A549 (cell line): ENCODE results near the gene ACTR5.

Source experiments
- CTCF ChIP-seq: fragments of >200 bp; sonication (Bioruptor Twin); formaldehyde crosslinking; IDR thresholded peaks from 3 replicates; pipeline ENCODE4 v1.5.1; 2016
- EP300 ChIP-seq, 2 experiments: fragments of >200 bp; sonication (Bioruptor Twin); formaldehyde crosslinking; IDR thresholded peaks; 2 replicates in 1 of 2; 3 replicates in 1 of 2; pipeline ENCODE4 v1.6.1; 2016 to 2017
- PBX3 ChIP-seq: IDR thresholded peaks from 2 replicates; pipeline ENCODE4 v1.6.1; 2012
- POLR2A ChIP-seq: IDR thresholded peaks from 2 replicates; pipeline ENCODE4 v1.6.1; 2012; ENCODE audit warnings: mild to moderate bottlenecking, low read length
- RFX5 ChIP-seq: fragments of 450-650 bp; IDR thresholded peaks from 2 replicates; pipeline ENCODE4 v1.7.1; 2014; ENCODE audit warnings: antibody characterized with exemption, mild to moderate bottlenecking, moderate library complexity

- no peak for TF ChIP-seq PBX3
- no peak for TF ChIP-seq POLR2A
- TF ChIP-seq RFX5 = no peak
- no peak for TF ChIP-seq CTCF
- TF ChIP-seq EP300 (IDR thresholded peaks at IDR 0.05) = no peak
These were observed 49.7 kb upstream of the ACTR5 start for GRCh38 chr20:38698541-38698940.
